CD14-positive monocyte (primary cell): Measurements from ENCODE around the gene UGT1A8. TPM values are rescaled to one million over a fixed set of nuclear protein-coding genes. Genes with fewer than 3 reads are reported as not detected.

Experiments used
- DNase-seq, 3 donors: peaks; one replicate each; pipeline ENCODE4 v3.0.0-alpha.2; 2011 to 2022
- H2AFZ ChIP-seq: 2 replicates; pipeline ENCODE4 v1.6.0; 2012; ENCODE audit warnings: mild to moderate bottlenecking, low read depth, low read length, inconsistent platforms; ENCODE audit not compliant: insufficient read depth, poor library complexity, severe bottlenecking
- H3K27ac ChIP-seq, 2 donors: 1 replicate in 1 of 2; 2 replicates in 1 of 2; pipeline ENCODE4 v1.5.1; 2012 to 2013; ENCODE audit warnings: low read length in 2 of 2, control low read depth in 1 of 2, inconsistent platforms in 1 of 2, low read depth in 1 of 2, mild to moderate bottlenecking in 1 of 2
- H3K27me3 ChIP-seq, 2 donors: one replicate each; pipeline versions ENCODE4 v1.6.0 to v1.6.1; 2011 to 2013; ENCODE audit warnings: low read length in 2 of 2; ENCODE audit not compliant: control insufficient read depth in 2 of 2, insufficient read depth in 2 of 2
- H3K36me3 ChIP-seq, 2 donors: replicated peaks in 1 of 2; 1 replicate in 1 of 2; 2 replicates in 1 of 2; pipeline versions ENCODE4 v1.5.1 to v1.6.1; 2012 to 2013; ENCODE audit warnings: low read length in 2 of 2, control low read depth in 1 of 2, inconsistent platforms in 1 of 2, mild to moderate bottlenecking in 1 of 2; ENCODE audit not compliant: insufficient read depth in 2 of 2, control insufficient read depth in 1 of 2
- H3K4me1 ChIP-seq, 2 donors: 1 replicate in 1 of 2; 2 replicates in 1 of 2; pipeline versions ENCODE4 v1.5.1 to v1.6.1; 2012 to 2013; ENCODE audit warnings: low read length in 2 of 2, control low read depth in 1 of 2, inconsistent platforms in 1 of 2, mild to moderate bottlenecking in 1 of 2, moderate library complexity in 1 of 2; ENCODE audit not compliant: insufficient read depth in 2 of 2, control insufficient read depth in 1 of 2
- H3K4me2 ChIP-seq: replicated peaks from 2 replicates; pipeline ENCODE3; 2012; ENCODE audit warnings: low read length, moderate library complexity, mild to moderate bottlenecking; ENCODE audit not compliant: poor library complexity, severe bottlenecking; ENCODE audit errors: extremely low read depth
- H3K4me3 ChIP-seq, 3 experiments: fragments of 200-600 bp in 1 of 3; sonication (generic) in 1 of 3; replicated peaks in 1 of 3; 1 replicate in 2 of 3; 2 replicates in 1 of 3; pipeline ENCODE4 v1.5.1; 2011 to 2013; ENCODE audit warnings: low read length in 3 of 3, mild to moderate bottlenecking in 3 of 3, control low read depth in 2 of 3, low read depth in 2 of 3, inconsistent platforms in 1 of 3, moderate library complexity in 1 of 3
- H3K79me2 ChIP-seq: 2 replicates; pipeline ENCODE4 v1.6.0; 2012; ENCODE audit warnings: mild to moderate bottlenecking, control low read depth, inconsistent platforms, low read length, moderate library complexity; ENCODE audit not compliant: insufficient read depth
- H3K9ac ChIP-seq: 2 replicates; pipeline ENCODE4 v1.6.0; 2017; ENCODE audit warnings: low read length, mild to moderate bottlenecking; ENCODE audit not compliant: insufficient read depth, poor library complexity, severe bottlenecking
- H3K9me3 ChIP-seq, 2 donors: replicated peaks in 1 of 2; 1 replicate in 1 of 2; 2 replicates in 1 of 2; pipeline versions ENCODE4 v1.5.1 to v1.6.1; 2012 to 2013; ENCODE audit warnings: low read length in 2 of 2, control low read depth in 1 of 2; ENCODE audit not compliant: control insufficient read depth in 1 of 2, insufficient read depth in 1 of 2
- H4K20me1 ChIP-seq: 2 replicates; pipeline ENCODE4 v1.6.0; 2012; ENCODE audit warnings: mild to moderate bottlenecking, low read length, control low read depth, moderate library complexity; ENCODE audit not compliant: insufficient read depth
- H3K27ac Mint-ChIP-seq, 7 donors: one replicate each; pipeline ENCODE4 v1.8.0; 2020; ENCODE audit warnings: mild to moderate bottlenecking in 7 of 7, mixed read lengths in 7 of 7, moderate library complexity in 6 of 7, inconsistent platforms in 2 of 7
- H3K27me3 Mint-ChIP-seq, 3 donors: one replicate each; pipeline ENCODE4 v1.8.0; 2021 to 2022; ENCODE audit warnings: low read depth in 3 of 3, mild to moderate bottlenecking in 3 of 3, mixed read lengths in 3 of 3, moderate library complexity in 3 of 3, inconsistent platforms in 1 of 3
- H3K36me3 Mint-ChIP-seq, 2 donors: one replicate each; pipeline ENCODE4 v1.8.0; 2020; ENCODE audit warnings: mixed read lengths in 2 of 2, inconsistent platforms in 1 of 2, mild to moderate bottlenecking in 1 of 2
- H3K4me1 Mint-ChIP-seq: one replicate; pipeline ENCODE4 v1.8.0; 2020; ENCODE audit warnings: mild to moderate bottlenecking, mixed read lengths
- H3K4me3 Mint-ChIP-seq, 2 donors: one replicate each; pipeline ENCODE4 v1.8.0; 2020; ENCODE audit warnings: mild to moderate bottlenecking in 2 of 2, mixed read lengths in 2 of 2, moderate library complexity in 1 of 2
- H3K9me3 Mint-ChIP-seq, 7 donors: one replicate each; pipeline ENCODE4 v1.8.0; 2020 to 2022; ENCODE audit warnings: mixed read lengths in 7 of 7, mild to moderate bottlenecking in 6 of 7, moderate library complexity in 6 of 7, inconsistent platforms in 2 of 7
- CTCF ChIP-seq: fragments of 200-600 bp; IDR thresholded peaks from one replicate; pipeline ENCODE4 v1.8.0; 2022; ENCODE audit warnings: antibody characterized with exemption, mild to moderate bottlenecking
- WGBS: methylation state at CpG from one replicate; pipeline ENCODE4 v1.1.5; 2013; ENCODE audit warnings: missing lambda C conversion rate; ENCODE audit not compliant: insufficient coverage; 5-methylcytosine and 5-hydroxymethylcytosine counted together
- intact Hi-C, 2 donors: fragments of 100-400 bp; cut with micrococcal nuclease; formaldehyde crosslinking; loops; one replicate each; pipeline versions ENCODE4 v1.15.0 to v1.15.1; 2023
- polyA plus RNA-seq, 3 donors: library from polyadenylated mRNA; depleted of rRNA in 1 of 3; unstranded in 2 of 3; stranded (reverse) in 1 of 3; fragments of 300-500 nt in 2 of 3; fragments of >200 nt in 1 of 3; fragmentation: Illumina TruSeq in 2 of 3; gene quantifications; 1 replicate in 2 of 3; 2 replicates in 1 of 3; pipeline ENCODE4 v1.2.3, GENCODE V29; 2012 to 2021

Gene UGT1A8
- polyA plus RNA-seq, 3 donors = not detected

GRCh38 chr2:233778030-233778429, 160.6 kb downstream of the UGT1A8 start, which contains the start of gene MROH2A:
Gene MROH2A, plus strand, starts transcription at chr2:233778330. Its CDS starts 1,029 bp downstream, at chr2:233779359.
- Histone ChIP-seq H3K79me2 (no peaks in the 10 kb centered on the region), H3K9me3 (peaks cover 14 to 22% of the 10 kb centered on the region in 2 donors), H2AFZ (no peak within 1 kb of the TSS), H3K9ac (no peak within 1 kb of the TSS), H3K27ac (no peak within 1 kb of the TSS), H3K4me1 (no peaks in the 10 kb centered on the region), H3K4me3 (no peak within 1 kb of the TSS), H3K36me3 (no peaks in the 10 kb centered on the region), H4K20me1 (no peaks in the 10 kb centered on the region), H3K4me2 (no peak within 1 kb of the TSS), H3K27me3 (no peaks in the 10 kb centered on the region)
- TF ChIP-seq CTCF = no peak
- no peak for DNase-seq
- Mint-ChIP-seq H3K27ac (peak within 1 kb of the TSS in 1 of 7 donors; percentile 51), H3K4me3 (no peak within 1 kb of the TSS), H3K4me1 (no peaks in the 10 kb centered on the region), H3K36me3 (no peaks in the 10 kb centered on the region), H3K9me3 (peaks cover 14 to 43% (median 19%) of the 10 kb centered on the region in 7 donors), H3K27me3 (peaks cover 0 to 5% (median 4%) of the 10 kb centered on the region in 3 donors)
- intact Hi-C loops = no loop called here
- no CpG with 5 or more reads among the region's 2 CpGs for WGBS

GRCh38 chr2:233779722-233780121, 162.3 kb downstream of the UGT1A8 start:
- no peaks in the 10 kb centered on the region for H4K20me1 ChIP-seq
- no peak overlapping the region for H3K27ac Mint-ChIP-seq
- H3K27ac ChIP-seq = no peak overlapping the region
- H3K9me3 Mint-ChIP-seq = peaks cover 14 to 41% (median 19%) of the 10 kb centered on the region in 7 donors
- no peaks in the 10 kb centered on the region for H3K36me3 Mint-ChIP-seq
- H3K4me2 ChIP-seq = no peak overlapping the region
- no peaks in the 10 kb centered on the region for H3K4me1 ChIP-seq
- DNase-seq = no peak
- 97% methylated on average over 3 of the region's 4 CpGs for WGBS
- H3K27me3 ChIP-seq = no peaks in the 10 kb centered on the region
- H3K27me3 Mint-ChIP-seq = peaks cover 0 to 5% (median 4%) of the 10 kb centered on the region in 3 donors
- H3K4me3 Mint-ChIP-seq = no peak overlapping the region
- H3K9ac ChIP-seq = no peak overlapping the region
- no peak for TF ChIP-seq CTCF
- no peak overlapping the region for H3K4me3 ChIP-seq
- peaks cover 14 to 22% of the 10 kb centered on the region in 2 donors for H3K9me3 ChIP-seq
- intact Hi-C loops = no loop called here
- H3K79me2 ChIP-seq = no peaks in the 10 kb centered on the region
- H2AFZ ChIP-seq = no peak overlapping the region
- H3K36me3 ChIP-seq = no peaks in the 10 kb centered on the region
- H3K4me1 Mint-ChIP-seq = no peaks in the 10 kb centered on the region
